GM12865 (cell line): ENCODE measurements around the gene FRAS1.

Source experiments
- DNase-seq: peaks from one replicate; pipeline ENCODE4 v3.0.0; 2010; ENCODE audit warnings: low read depth
- H3K4me3 ChIP-seq: 2 replicates; pipeline ENCODE4 v1.5.1; 2011; ENCODE audit warnings: mild to moderate bottlenecking, low read depth, low read length, control low read depth
- CTCF ChIP-seq: IDR thresholded peaks from 2 replicates; pipeline ENCODE4 v1.5.1; 2011; ENCODE audit warnings: low read length, control low read depth, low read depth, inconsistent platforms; ENCODE audit not compliant: insufficient read depth; ENCODE audit errors: missing control alignments

FRAS1 gene

GRCh38 chr4:78022517-78022916 is 34.6 kb upstream of the FRAS1 start:
- no peak for DNase-seq
- no peak overlapping the region for H3K4me3 ChIP-seq
- no peak for TF ChIP-seq CTCF

- H3K4me3 ChIP-seq = no peak overlapping the region
- no peak for TF ChIP-seq CTCF
- no peak for DNase-seq
These were observed 33.0 kb upstream of the FRAS1 start for GRCh38 chr4:78024085-78024484.

- no peak for TF ChIP-seq CTCF
- DNase-seq = no peak
- H3K4me3 ChIP-seq = no peak overlapping the region
These were observed 32.5 kb upstream of the FRAS1 start for GRCh38 chr4:78024576-78025091.

- H3K4me3 ChIP-seq = no peak overlapping the region
- TF ChIP-seq CTCF = no peak
- DNase-seq = no peak
These were observed 25.6 kb upstream of the FRAS1 start for GRCh38 chr4:78031417-78031950.

- TF ChIP-seq CTCF = no peak
- H3K4me3 ChIP-seq = no peak overlapping the region
- no peak for DNase-seq
These were observed 24.7 kb upstream of the FRAS1 start for GRCh38 chr4:78032446-78032845.

- no peak for DNase-seq
- no peak for TF ChIP-seq CTCF
- H3K4me3 ChIP-seq = no peak overlapping the region
These were observed 24.2 kb upstream of the FRAS1 start for GRCh38 chr4:78032929-78033328.

GRCh38 chr4:78033861-78034260 is 23.3 kb upstream of the FRAS1 start:
- no peak for DNase-seq
- no peak overlapping the region for H3K4me3 ChIP-seq
- no peak for TF ChIP-seq CTCF
